ENCODE results near the gene SOHLH1.

Gene SOHLH1

GRCh38 chr9:135659252-135659651 lies 40.0 kb downstream of the SOHLH1 start:
- no peak for DNase-seq
- TF ChIP-seq GATA1 (IDR thresholded peaks at IDR 0.05; ENCODE audit: low read depth, low read length) (no peak), POLR2A (IDR thresholded peaks at IDR 0.05; ENCODE audit: low read length) (no peak)

DNA sequence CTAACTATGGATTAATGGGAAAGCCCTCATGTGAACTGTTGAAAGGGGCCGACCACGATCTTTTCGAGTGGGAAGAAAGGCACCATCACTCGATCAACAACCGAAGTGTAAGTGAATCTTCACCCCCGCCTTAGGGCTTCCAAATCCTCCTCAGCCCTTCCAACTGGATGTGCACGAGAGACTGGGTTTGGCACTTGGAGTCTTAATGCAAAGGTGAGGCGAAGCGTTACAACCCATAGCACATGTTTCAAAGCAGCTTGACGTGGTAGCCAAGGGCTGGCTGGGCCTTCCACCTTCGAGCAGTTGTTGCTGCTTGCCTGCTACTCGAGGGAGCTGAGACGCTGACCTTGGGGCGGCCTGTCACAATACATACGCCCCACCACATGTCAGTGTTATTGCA lies 41.9 kb downstream of the SOHLH1 start:
- TF ChIP-seq GATA1 (IDR thresholded peaks at IDR 0.05; ENCODE audit: low read depth, low read length), result no peak
- no peak for TF ChIP-seq POLR2A (IDR thresholded peaks at IDR 0.05; ENCODE audit: low read length)
- no peak for DNase-seq

DNA sequence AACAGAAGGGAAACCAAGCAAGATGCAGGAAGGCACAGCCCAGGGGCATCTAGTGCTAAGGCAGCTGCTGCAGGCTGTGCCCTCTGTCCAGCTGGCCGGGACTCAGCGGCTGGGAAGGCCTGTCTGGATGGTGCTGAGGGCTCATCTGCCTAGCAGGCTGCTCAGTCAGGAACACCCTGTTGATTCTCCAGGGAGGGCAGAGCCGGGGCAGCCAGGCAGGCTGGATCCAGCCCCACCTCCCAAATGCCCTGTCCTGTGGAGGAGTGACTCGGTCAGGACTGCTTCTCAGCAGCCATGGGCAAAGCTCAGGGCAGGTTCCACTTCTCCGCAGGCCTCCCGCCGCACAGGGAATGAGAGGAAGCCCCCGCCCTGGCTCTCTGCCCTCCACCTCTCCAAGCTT lies 44.0 kb downstream of the SOHLH1 start:
- TF ChIP-seq GATA1 (IDR thresholded peaks at IDR 0.05; ENCODE audit: low read depth, low read length) (no peak), POLR2A (IDR thresholded peaks at IDR 0.05; ENCODE audit: low read length) (no peak)
- DNase-seq, result no peak

GRCh38 chr9:135650408-135650807 lies 48.9 kb downstream of the SOHLH1 start:
- TF ChIP-seq POLR2A (IDR thresholded peaks at IDR 0.05; ENCODE audit: low read length), result no peak
- TF ChIP-seq GATA1 (IDR thresholded peaks at IDR 0.05; ENCODE audit: low read depth, low read length), result no peak

GRCh38 chr9:135649508-135649907 lies 49.8 kb downstream of the SOHLH1 start:
- DNase-seq, result no peak
- TF ChIP-seq POLR2A (IDR thresholded peaks at IDR 0.05; ENCODE audit: low read length) (no peak), GATA1 (IDR thresholded peaks at IDR 0.05; ENCODE audit: low read depth, low read length) (no peak)

More at GRCh38 chr9:135650408-135650807, 48.9 kb downstream of the SOHLH1 start:
- DNase-seq, result no peak

GRCh38 chr9:135648494-135649410 lies 50.5 kb downstream of the SOHLH1 start:
- no peak for DNase-seq
- TF ChIP-seq POLR2A (IDR thresholded peaks at IDR 0.05; ENCODE audit: low read length) (no peak), GATA1 (IDR thresholded peaks at IDR 0.05; ENCODE audit: low read depth, low read length) (no peak)

GRCh38 chr9:135647884-135648283 lies 51.4 kb downstream of the SOHLH1 start:
- no peak for DNase-seq
- TF ChIP-seq POLR2A (IDR thresholded peaks at IDR 0.05; ENCODE audit: low read length) (no peak), GATA1 (IDR thresholded peaks at IDR 0.05; ENCODE audit: low read depth, low read length) (no peak)

DNA sequence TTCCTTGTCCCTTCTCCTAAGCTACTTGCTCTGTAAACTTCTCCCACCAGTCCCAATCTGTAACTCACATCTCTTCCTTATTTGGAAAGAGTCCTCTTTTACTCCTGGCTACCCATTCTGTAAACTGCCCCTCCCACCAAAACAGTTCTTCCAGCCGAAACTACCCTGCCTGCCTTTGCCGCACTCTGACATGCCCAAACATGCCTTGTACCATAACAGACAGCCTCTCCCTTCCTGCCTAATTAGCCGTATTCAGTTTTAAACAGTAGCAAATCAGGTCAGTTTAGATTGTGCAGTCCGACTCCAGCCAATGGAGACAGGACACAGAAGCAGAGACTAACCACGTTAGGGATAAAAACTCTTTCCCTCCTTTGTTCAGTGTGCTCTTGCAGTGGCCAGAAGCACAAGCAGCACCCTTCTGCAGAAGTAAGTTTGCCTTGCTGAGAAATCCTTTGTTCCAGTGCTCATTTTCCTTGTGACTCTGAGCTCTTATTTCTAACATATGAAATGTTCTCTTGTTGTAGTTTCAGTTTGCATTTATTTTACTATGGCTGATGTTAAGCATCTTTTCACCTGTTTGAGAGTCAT lies 54.6 kb downstream of the SOHLH1 start:
- no peak for DNase-seq
- no peak for TF ChIP-seq GATA1 (IDR thresholded peaks at IDR 0.05; ENCODE audit: low read depth, low read length)
- no peak for TF ChIP-seq POLR2A (IDR thresholded peaks at IDR 0.05; ENCODE audit: low read length)
